Spleen (tissue), 7 donors: ENCODE data around the gene ZIC5.
"Not testable (repeated sequence)": the region's sequence is repeated elsewhere in the genome, so short reads cannot be mapped to it uniquely, and the experiment has no call there.

Experiments used
- CTCF ChIP-seq, 11 experiments: fragments of 200-600 bp in 7 of 11; fragments of 450-650 bp in 4 of 11; sonication (generic) in 4 of 11; IDR thresholded peaks in 8 of 11; conservative IDR thresholded peaks in 3 of 11; 1 replicate in 7 of 11; 2 replicates in 4 of 11; pipeline versions ENCODE4 v1.4.0 to v1.8.0; 2016 to 2021; ENCODE audit warnings: antibody characterized with exemption in 11 of 11, inconsistent platforms in 4 of 11, mild to moderate bottlenecking in 1 of 11
- POLR2AphosphoS5 ChIP-seq, 3 donors: sonication (generic); formaldehyde crosslinking; IDR thresholded peaks; one replicate each; pipeline ENCODE4 v1.5.1; 2017; ENCODE audit warnings: antibody characterized with exemption in 3 of 3
- donor health status: DM: no; HTN: no; CAD: no; lungs with moderate emphysema.
- donor health status: DM: no; HTN: no; CAD: no.
- donor health status: DM: no; HTN: no; CAD: no.

- not testable (repeated sequence) for TF ChIP-seq POLR2AphosphoS5 (IDR thresholded peaks at IDR 0.05); CTCF (IDR thresholded peaks at IDR 0.05 in 8 of 11, conservative IDR thresholded peaks at IDR 0.05 in 3 of 11)
Observed at GRCh38 chr13:99951666-99952065, 19.9 kb downstream of the ZIC5 start.
